A549 (cell line): ENCODE results near the gene DUSP2. TPM values are rescaled to one million over a fixed set of nuclear protein-coding genes. Genes with fewer than 3 reads are reported as not detected.

Source experiments
- ATAC-seq, 2 experiments: fragments of 200-7000 bp in 1 of 2; fragments of >200 bp in 1 of 2; cut with Nextera tagmentation in 1 of 2; cut with Tn5 transposase in 1 of 2; 3 replicates each; pipeline versions ENCODE4 v1.8.0 to v1.9.1; 2018 to 2020; ENCODE audit warnings: mild to moderate bottlenecking in 1 of 2, moderate library complexity in 1 of 2
- CTCF ChIA-PET: fragments of 300-600 bp; sonication (Branson Sonifier 250); formaldehyde crosslinking; extraction: SDS; loops from one replicate; lab custom pipeline; 2021; ENCODE audit warnings: antibody characterized with exemption, inconsistent platforms; lab: Yijun Ruan, JAX
- POLR2A ChIA-PET: fragments of 350-600 bp; formaldehyde crosslinking; extraction: SDS; loops from one replicate; lab custom pipeline; 2021; ENCODE audit warnings: antibody characterized with exemption, inconsistent platforms; lab: Yijun Ruan, JAX
- DNase-seq, 2 experiments: peaks; one replicate each; pipeline versions ENCODE4 v3.0.0 to v3.0.0-alpha.2; 2011 to 2016; ENCODE audit warnings: low read depth in 1 of 2, low spot score in 1 of 2
- FAIRE-seq: peaks from 2 replicates; lab custom pipeline; 2011; peaks lifted over from hg19 to GRCh38; lab: Jason Lieb, UNC
- H3K27ac ChIP-seq, 2 experiments: fragments of >200 bp; sonication (Bioruptor Twin); formaldehyde crosslinking; 3 replicates each; pipeline ENCODE4 v1.5.1; 2016 to 2017
- H3K4me1 ChIP-seq: fragments of >200 bp; sonication (Bioruptor Twin); formaldehyde crosslinking; 3 replicates; pipeline ENCODE4 v1.6.1; 2016
- H3K4me2 ChIP-seq: fragments of >200 bp; sonication (Bioruptor Twin); formaldehyde crosslinking; 3 replicates; pipeline ENCODE4 v1.6.1; 2016
- H3K4me3 ChIP-seq: fragments of >200 bp; sonication (Bioruptor Twin); formaldehyde crosslinking; 3 replicates; pipeline ENCODE4 v1.5.1; 2016
- H3K9me3 ChIP-seq: fragments of >200 bp; sonication (Bioruptor Twin); formaldehyde crosslinking; 3 replicates; pipeline ENCODE4 v1.6.1; 2016
- BHLHE40 ChIP-seq: IDR thresholded peaks from 2 replicates; pipeline ENCODE4 v1.6.1; 2012; ENCODE audit warnings: low read depth, low read length, inconsistent platforms
- EP300 ChIP-seq, 2 experiments: fragments of >200 bp; sonication (Bioruptor Twin); formaldehyde crosslinking; IDR thresholded peaks; 2 replicates in 1 of 2; 3 replicates in 1 of 2; pipeline ENCODE4 v1.6.1; 2016 to 2017
- ESRRA ChIP-seq: fragments of 150-350 bp; IDR thresholded peaks from 2 replicates; pipeline ENCODE4 v1.6.1; 2014; ENCODE audit warnings: mild to moderate bottlenecking, low read length, borderline replicate concordance
- FOSB ChIP-seq: fragments of 250-450 bp; sonication (Bioruptor Pico); IDR thresholded peaks from 2 replicates; pipeline ENCODE4 v1.5.0; 2020; ENCODE audit warnings: mild to moderate bottlenecking, moderate library complexity
- FOSL2 ChIP-seq, 2 experiments: fragments of 450-650 bp in 1 of 2; fragments of >200 bp in 1 of 2; sonication (Bioruptor Twin) in 1 of 2; formaldehyde crosslinking; IDR thresholded peaks; 2 replicates each; pipeline versions ENCODE4 v1.5.0 to v1.6.1; 2016 to 2020; ENCODE audit warnings: mild to moderate bottlenecking in 1 of 2, moderate library complexity in 1 of 2
- HOXA7 ChIP-seq: fragments of 250-450 bp; sonication (Bioruptor Pico); IDR thresholded peaks from 2 replicates; pipeline ENCODE4 v1.5.0; 2020; ENCODE audit warnings: mild to moderate bottlenecking, moderate library complexity
- HOXB13 ChIP-seq: fragments of 250-450 bp; sonication (Bioruptor Pico); IDR thresholded peaks from 2 replicates; pipeline ENCODE4 v1.5.0; 2020; ENCODE audit warnings: low read depth, mild to moderate bottlenecking, moderate library complexity
- JUN ChIP-seq, 2 experiments: fragments of >200 bp; sonication (Bioruptor Twin); formaldehyde crosslinking; IDR thresholded peaks; 2 replicates in 1 of 2; 3 replicates in 1 of 2; pipeline ENCODE4 v1.6.1; 2016 to 2017
- MYC ChIP-seq: IDR thresholded peaks from 2 replicates; pipeline ENCODE4 v1.6.1; 2012; ENCODE audit warnings: mild to moderate bottlenecking, inconsistent platforms, low read length, improper control_type of control experiment, borderline replicate concordance
- NPAS2 ChIP-seq: fragments of 250-450 bp; sonication (Bioruptor Pico); IDR thresholded peaks from 2 replicates; pipeline ENCODE4 v1.8.0; 2022; ENCODE audit warnings: mild to moderate bottlenecking, moderate library complexity, borderline replicate concordance
- NR3C1 ChIP-seq: fragments of >200 bp; sonication (Bioruptor Twin); formaldehyde crosslinking; IDR thresholded peaks from 3 replicates; pipeline ENCODE4 v1.6.1; 2017
- RCOR1 ChIP-seq: fragments of 150-350 bp; IDR thresholded peaks from 2 replicates; pipeline ENCODE4 v1.6.1; 2014; ENCODE audit warnings: antibody characterized with exemption, low read length, low read depth
- SMC3 ChIP-seq: fragments of >200 bp; sonication (Bioruptor Twin); formaldehyde crosslinking; IDR thresholded peaks from 3 replicates; pipeline ENCODE4 v1.6.1; 2018; ENCODE audit warnings: inconsistent platforms
- SREBF2 ChIP-seq: fragments of 450-650 bp; IDR thresholded peaks from 2 replicates; pipeline ENCODE4 v1.6.1; 2014; ENCODE audit warnings: mild to moderate bottlenecking, moderate library complexity
- TFCP2L1 ChIP-seq: fragments of 250-450 bp; sonication (Bioruptor Pico); IDR thresholded peaks from 2 replicates; pipeline ENCODE4 v1.5.0; 2021; ENCODE audit warnings: mild to moderate bottlenecking
- TP53 ChIP-seq: fragments of 250-450 bp; sonication (Bioruptor Pico); IDR thresholded peaks from 2 replicates; pipeline ENCODE4 v1.5.0; 2021; ENCODE audit warnings: mild to moderate bottlenecking, moderate library complexity
- ZC3H11A ChIP-seq: fragments of 450-650 bp; IDR thresholded peaks from 2 replicates; pipeline ENCODE4 v1.6.1; 2014; ENCODE audit warnings: antibody characterized with exemption, mild to moderate bottlenecking
- ZFP36 ChIP-seq: fragments of 450-650 bp; IDR thresholded peaks from 2 replicates; pipeline ENCODE4 v1.6.1; 2014; ENCODE audit warnings: borderline replicate concordance; ENCODE audit not compliant: partially characterized antibody
- ZNF302 ChIP-seq: fragments of 250-450 bp; sonication (Bioruptor Pico); IDR thresholded peaks from 2 replicates; pipeline ENCODE4 v1.9.0; 2021; ENCODE audit warnings: inconsistent platforms, mild to moderate bottlenecking, moderate library complexity
- ZSCAN20 ChIP-seq: fragments of 250-450 bp; sonication (Bioruptor Pico); IDR thresholded peaks from 2 replicates; pipeline ENCODE4 v1.8.0; 2022; ENCODE audit warnings: mild to moderate bottlenecking, moderate library complexity
- WGBS: methylation state at CpG from one replicate; pipeline ENCODE4 v1.1.6; 2017; ENCODE audit errors: missing lambda C conversion rate; 5-methylcytosine and 5-hydroxymethylcytosine counted together
- polyA plus RNA-seq, 4 experiments: library from polyadenylated mRNA; depleted of rRNA in 3 of 4; stranded (reverse); fragments of >200 nt; fragmentation: RNase III in 1 of 4; extraction: RNeasy Plus Mini Kit Qiagen cat#74134 plus additional on column Dnase treatment in 1 of 4; gene quantifications; 2 replicates in 3 of 4; 3 replicates in 1 of 4; pipeline ENCODE4 v1.2.3, GENCODE V29; 2011 to 2017
- TF ChIP-seq, protein P1 (sequence below): fragments of 250-450 bp; sonication (Bioruptor Pico); IDR thresholded peaks from 2 replicates; pipeline ENCODE4 v1.5.0; 2021; ENCODE audit warnings: mild to moderate bottlenecking, moderate library complexity, borderline replicate concordance
- TF ChIP-seq, protein P2 (sequence below): IDR thresholded peaks from 2 replicates; pipeline ENCODE4 v1.6.1; 2012
- TF ChIP-seq, protein P3 (sequence below): fragments of 250-450 bp; sonication (Bioruptor Pico); IDR thresholded peaks from 2 replicates; pipeline ENCODE4 v1.5.0; 2020; ENCODE audit warnings: low read depth, mild to moderate bottlenecking, moderate library complexity
- TF ChIP-seq, protein P4 (sequence below): IDR thresholded peaks from 2 replicates; pipeline ENCODE4 v1.6.1; 2012; ENCODE audit warnings: low read depth, borderline replicate concordance

DUSP2 gene
- polyA plus RNA-seq, 2 of the 4 experiments (the other 2 are of a cell fraction) = 0.26 to 0.27 TPM

DNA sequence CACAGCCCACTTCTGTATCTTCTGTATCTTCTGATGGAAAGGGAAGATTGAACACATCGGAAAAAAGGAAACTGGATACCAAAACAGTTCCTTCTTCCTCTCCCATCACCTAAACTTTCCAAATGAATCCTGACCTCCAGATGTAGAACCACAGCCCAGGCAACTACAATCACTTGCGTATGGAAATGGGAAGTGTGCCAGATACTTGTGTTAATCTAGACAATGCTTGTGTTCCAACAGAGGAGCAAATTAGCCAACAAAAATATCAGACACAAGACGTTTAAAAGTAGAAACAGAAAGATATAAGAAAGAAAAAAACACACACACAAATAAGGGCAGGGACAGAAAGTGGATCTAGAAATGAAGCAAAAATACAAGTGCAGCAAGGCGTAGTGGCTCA is 31.4 kb upstream of the DUSP2 start:
- no peak overlapping the region for H3K27ac ChIP-seq
- WGBS = 55% methylated on average over 4 of the region's 4 CpGs
- TF ChIP-seq EP300 (IDR thresholded peaks at IDR 0.05) (no peak), HOXB13 (CRISPR knock-in tag) (no peak), HOXA7 (CRISPR knock-in tag) (no peak), NPAS2 (CRISPR knock-in tag) (no peak), FOSL2 (IDR thresholded peaks at IDR 0.05) (no peak), FOSL2 (CRISPR knock-in tag; IDR thresholded peaks at IDR 0.05) (no peak), SMC3 (no peak), ESRRA (no peak), TP53 (CRISPR knock-in tag) (no peak), MYC (no peak), RCOR1 (no peak)
- TF ChIP-seq, protein P1, sequence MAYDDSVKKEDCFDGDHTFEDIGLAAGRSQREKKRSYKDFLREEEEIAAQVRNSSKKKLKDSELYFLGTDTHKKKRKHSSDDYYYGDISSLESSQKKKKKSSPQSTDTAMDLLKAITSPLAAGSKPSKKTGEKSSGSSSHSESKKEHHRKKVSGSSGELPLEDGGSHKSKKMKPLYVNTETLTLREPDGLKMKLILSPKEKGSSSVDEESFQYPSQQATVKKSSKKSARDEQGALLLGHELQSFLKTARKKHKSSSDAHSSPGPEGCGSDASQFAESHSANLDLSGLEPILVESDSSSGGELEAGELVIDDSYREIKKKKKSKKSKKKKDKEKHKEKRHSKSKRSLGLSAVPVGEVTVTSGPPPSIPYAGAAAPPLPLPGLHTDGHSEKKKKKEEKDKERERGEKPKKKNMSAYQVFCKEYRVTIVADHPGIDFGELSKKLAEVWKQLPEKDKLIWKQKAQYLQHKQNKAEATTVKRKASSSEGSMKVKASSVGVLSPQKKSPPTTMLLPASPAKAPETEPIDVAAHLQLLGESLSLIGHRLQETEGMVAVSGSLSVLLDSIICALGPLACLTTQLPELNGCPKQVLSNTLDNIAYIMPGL (CRISPR knock-in tag) = no peak
- TF ChIP-seq, protein P2, sequence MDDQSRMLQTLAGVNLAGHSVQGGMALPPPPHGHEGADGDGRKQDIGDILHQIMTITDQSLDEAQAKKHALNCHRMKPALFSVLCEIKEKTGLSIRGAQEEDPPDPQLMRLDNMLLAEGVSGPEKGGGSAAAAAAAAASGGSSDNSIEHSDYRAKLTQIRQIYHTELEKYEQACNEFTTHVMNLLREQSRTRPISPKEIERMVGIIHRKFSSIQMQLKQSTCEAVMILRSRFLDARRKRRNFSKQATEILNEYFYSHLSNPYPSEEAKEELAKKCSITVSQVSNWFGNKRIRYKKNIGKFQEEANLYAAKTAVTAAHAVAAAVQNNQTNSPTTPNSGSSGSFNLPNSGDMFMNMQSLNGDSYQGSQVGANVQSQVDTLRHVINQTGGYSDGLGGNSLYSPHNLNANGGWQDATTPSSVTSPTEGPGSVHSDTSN = no peak
- TF ChIP-seq, protein P3, sequence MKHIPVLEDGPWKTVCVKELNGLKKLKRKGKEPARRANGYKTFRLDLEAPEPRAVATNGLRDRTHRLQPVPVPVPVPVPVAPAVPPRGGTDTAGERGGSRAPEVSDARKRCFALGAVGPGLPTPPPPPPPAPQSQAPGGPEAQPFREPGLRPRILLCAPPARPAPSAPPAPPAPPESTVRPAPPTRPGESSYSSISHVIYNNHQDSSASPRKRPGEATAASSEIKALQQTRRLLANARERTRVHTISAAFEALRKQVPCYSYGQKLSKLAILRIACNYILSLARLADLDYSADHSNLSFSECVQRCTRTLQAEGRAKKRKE (CRISPR knock-in tag) = no peak
- TF ChIP-seq, all 56 proteins: peak for 0
- no peak overlapping the region for H3K4me3 ChIP-seq
- DNase-seq = no peak
- ATAC-seq = no peak
- no peak for FAIRE-seq
- H3K4me2 ChIP-seq = no peak overlapping the region
- ChIA-PET POLR2A (no interaction called here), CTCF (interaction anchor here (0.8 to 4.1 kb wide), 5 partner anchors 11 to 84 kb away, joined by 3 to 57 read pairs (median 13); partner anchors contain the start of gene ASTL)
- no peaks in the 10 kb centered on the region for H3K4me1 ChIP-seq
- H3K9me3 ChIP-seq = no peaks in the 10 kb centered on the region

DNA sequence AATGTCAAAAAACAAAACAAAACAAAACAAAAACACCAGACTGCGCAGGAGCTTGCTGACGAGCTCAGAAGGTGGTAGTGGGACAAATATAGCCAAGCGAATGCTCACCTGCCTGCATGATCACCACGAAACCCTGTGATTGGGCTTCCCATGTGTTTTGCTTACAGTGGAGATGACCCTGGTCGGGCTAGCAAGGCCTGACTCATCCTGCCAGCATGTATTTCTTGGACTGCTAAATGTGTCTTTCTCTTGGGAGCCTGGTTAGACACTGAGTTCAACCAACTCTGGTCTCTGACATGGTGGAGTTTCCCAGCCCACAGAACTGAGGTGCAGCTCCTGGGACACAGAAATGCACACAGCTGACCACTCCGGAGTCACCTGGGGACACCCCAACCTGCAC is 30.7 kb upstream of the DUSP2 start:
- Histone ChIP-seq H3K4me2 (no peak overlapping the region), H3K27ac (no peak overlapping the region), H3K4me1 (no peaks in the 10 kb centered on the region), H3K9me3 (no peaks in the 10 kb centered on the region), H3K4me3 (no peak overlapping the region)
- CTCF ChIA-PET = interaction anchor here (0.8 to 4.1 kb wide), 13 partner anchors 11 to 334 kb away, joined by 3 to 57 read pairs (median 13); partner anchors contain the start of genes ADRA2B and ASTL
- FAIRE-seq (no peak), ATAC-seq (no peak), DNase-seq (no peak)
- TF ChIP-seq FOSB (CRISPR knock-in tag) = no peak
- TF ChIP-seq ZNF302 (CRISPR knock-in tag) = no peak
- no peak for TF ChIP-seq SREBF2
- TF ChIP-seq, protein P1 (CRISPR knock-in tag) = no peak
- TF ChIP-seq ZC3H11A = no peak
- TF ChIP-seq TFCP2L1 (CRISPR knock-in tag) = no peak
- TF ChIP-seq NR3C1 = no peak
- no peak for TF ChIP-seq JUN (IDR thresholded peaks at IDR 0.05)
- no peak for TF ChIP-seq ZFP36
- TF ChIP-seq, protein P4, sequence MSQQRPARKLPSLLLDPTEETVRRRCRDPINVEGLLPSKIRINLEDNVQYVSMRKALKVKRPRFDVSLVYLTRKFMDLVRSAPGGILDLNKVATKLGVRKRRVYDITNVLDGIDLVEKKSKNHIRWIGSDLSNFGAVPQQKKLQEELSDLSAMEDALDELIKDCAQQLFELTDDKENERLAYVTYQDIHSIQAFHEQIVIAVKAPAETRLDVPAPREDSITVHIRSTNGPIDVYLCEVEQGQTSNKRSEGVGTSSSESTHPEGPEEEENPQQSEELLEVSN = no peak
- no peak for TF ChIP-seq BHLHE40
- TF ChIP-seq ESRRA = no peak
- TF ChIP-seq ZSCAN20 (CRISPR knock-in tag) = no peak
- WGBS = 55% methylated on average over 6 of the region's 6 CpGs
- POLR2A ChIA-PET = no interaction called here
